ENCODE data around the gene UNC5A.

DNA sequence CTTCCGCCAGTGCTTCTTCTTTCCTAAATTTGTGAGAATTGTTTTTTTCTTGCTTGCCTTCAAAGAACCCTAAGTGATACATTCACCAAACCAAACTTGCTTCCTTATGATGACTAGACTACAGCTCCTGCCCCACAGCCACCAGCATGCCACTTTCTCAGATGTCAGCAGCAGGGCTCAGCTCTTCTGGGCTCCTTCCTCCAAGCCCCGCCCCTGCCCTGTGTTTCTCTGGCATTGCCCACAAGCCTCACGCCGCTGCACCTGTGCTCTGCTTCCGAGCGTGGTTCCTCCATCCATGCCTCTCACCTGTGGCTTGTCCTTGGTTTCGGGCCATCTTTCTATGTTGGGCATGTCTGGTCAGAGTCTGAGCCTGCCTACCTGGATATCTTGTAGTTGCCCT is 10.6 kb downstream of the UNC5A start:
- no peak for TF ChIP-seq POLR2A (IDR thresholded peaks at IDR 0.05)
- TF ChIP-seq, protein P1, sequence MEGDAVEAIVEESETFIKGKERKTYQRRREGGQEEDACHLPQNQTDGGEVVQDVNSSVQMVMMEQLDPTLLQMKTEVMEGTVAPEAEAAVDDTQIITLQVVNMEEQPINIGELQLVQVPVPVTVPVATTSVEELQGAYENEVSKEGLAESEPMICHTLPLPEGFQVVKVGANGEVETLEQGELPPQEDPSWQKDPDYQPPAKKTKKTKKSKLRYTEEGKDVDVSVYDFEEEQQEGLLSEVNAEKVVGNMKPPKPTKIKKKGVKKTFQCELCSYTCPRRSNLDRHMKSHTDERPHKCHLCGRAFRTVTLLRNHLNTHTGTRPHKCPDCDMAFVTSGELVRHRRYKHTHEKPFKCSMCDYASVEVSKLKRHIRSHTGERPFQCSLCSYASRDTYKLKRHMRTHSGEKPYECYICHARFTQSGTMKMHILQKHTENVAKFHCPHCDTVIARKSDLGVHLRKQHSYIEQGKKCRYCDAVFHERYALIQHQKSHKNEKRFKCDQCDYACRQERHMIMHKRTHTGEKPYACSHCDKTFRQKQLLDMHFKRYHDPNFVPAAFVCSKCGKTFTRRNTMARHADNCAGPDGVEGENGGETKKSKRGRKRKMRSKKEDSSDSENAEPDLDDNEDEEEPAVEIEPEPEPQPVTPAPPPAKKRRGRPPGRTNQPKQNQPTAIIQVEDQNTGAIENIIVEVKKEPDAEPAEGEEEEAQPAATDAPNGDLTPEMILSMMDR (IDR thresholded peaks at IDR 0.05) = no peak

All from uterus (tissue), 2 donors.